ENCODE results near the gene SYT1. TPM values are rescaled to one million over a fixed set of nuclear protein-coding genes. Genes with fewer than 3 reads are reported as not detected.

SYT1 gene
- total RNA-seq, 1 donor from 2014 or later, result 2.1 TPM

DNA sequence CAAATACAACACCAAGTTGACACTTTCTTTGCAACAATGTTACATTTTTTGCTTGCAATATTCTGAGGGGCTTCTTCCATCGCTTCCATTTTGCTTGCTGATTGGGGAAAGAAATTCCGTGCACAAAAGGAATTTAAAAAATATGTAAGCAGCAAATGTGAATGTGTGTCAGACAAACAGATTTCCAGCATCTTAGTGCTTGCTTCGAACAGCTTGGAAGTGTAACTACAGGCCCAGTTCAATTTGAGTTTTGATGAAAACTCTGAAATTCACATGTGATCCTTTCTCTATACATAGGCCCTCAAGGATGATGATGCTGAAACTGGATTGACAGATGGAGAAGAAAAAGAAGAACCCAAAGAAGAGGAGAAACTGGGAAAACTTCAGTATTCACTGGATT lies 427.1 kb downstream of the SYT1 start:
- Histone ChIP-seq H3K4me1 (ENCODE audit: control insufficient read depth in 3 of 3, insufficient read depth in 3 of 3, low read length in 3 of 3) (no peaks in the 10 kb centered on the region), H3K27ac (ENCODE audit: low read depth, low read length) (no peak overlapping the region)

DNA sequence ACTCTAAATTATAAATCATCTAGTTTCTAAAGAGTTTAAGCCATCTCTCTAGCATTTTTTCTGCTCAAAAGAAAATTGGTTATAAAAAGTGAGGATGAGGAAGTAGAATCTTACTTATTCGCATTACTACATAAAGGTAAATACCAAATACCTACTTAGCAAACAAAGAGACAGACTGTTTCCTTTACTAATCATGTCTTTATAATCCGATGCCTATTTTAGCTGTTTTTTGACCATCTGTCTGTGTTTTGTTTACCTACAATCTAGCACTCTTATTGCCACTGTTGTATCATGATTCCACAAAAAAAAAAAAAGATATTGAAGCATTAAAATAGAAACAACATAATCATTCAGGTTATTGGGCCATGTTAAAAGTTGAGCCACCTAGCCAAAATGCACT lies 430.0 kb downstream of the SYT1 start:
- Histone ChIP-seq H3K9ac (ENCODE audit: low read depth in 1 of 3, low read length in 3 of 3) (no peak overlapping the region), H3K36me3 (ENCODE audit: control insufficient read depth in 3 of 3, insufficient read depth in 3 of 3, low read length in 3 of 3) (no peaks in the 10 kb centered on the region), H3K27ac (ENCODE audit: low read depth, low read length) (no peak overlapping the region), H3K4me3 (ENCODE audit: low read length in 3 of 3) (no peak overlapping the region), H3K9me3 (ENCODE audit: control insufficient read depth in 3 of 3, low read length in 3 of 3) (no peaks in the 10 kb centered on the region), H3K27me3 (ENCODE audit: control insufficient read depth in 3 of 3, insufficient read depth in 3 of 3, low read length in 3 of 3) (no peaks in the 10 kb centered on the region), H3K4me1 (ENCODE audit: control insufficient read depth in 3 of 3, insufficient read depth in 3 of 3, low read length in 3 of 3) (no peaks in the 10 kb centered on the region)

More for the DNA sequence above, 427.1 kb downstream of the SYT1 start:
- H3K9me3 ChIP-seq (ENCODE audit: control insufficient read depth in 3 of 3, low read length in 3 of 3), result no peaks in the 10 kb centered on the region
- no peaks in the 10 kb centered on the region for H3K27me3 ChIP-seq (ENCODE audit: control insufficient read depth in 3 of 3, insufficient read depth in 3 of 3, low read length in 3 of 3)
- H3K36me3 ChIP-seq (ENCODE audit: control insufficient read depth in 3 of 3, insufficient read depth in 3 of 3, low read length in 3 of 3), result no peaks in the 10 kb centered on the region
- no peak overlapping the region for H3K4me3 ChIP-seq (ENCODE audit: low read length in 3 of 3)
- no peak overlapping the region for H3K9ac ChIP-seq (ENCODE audit: low read depth in 1 of 3, low read length in 3 of 3)

DNA sequence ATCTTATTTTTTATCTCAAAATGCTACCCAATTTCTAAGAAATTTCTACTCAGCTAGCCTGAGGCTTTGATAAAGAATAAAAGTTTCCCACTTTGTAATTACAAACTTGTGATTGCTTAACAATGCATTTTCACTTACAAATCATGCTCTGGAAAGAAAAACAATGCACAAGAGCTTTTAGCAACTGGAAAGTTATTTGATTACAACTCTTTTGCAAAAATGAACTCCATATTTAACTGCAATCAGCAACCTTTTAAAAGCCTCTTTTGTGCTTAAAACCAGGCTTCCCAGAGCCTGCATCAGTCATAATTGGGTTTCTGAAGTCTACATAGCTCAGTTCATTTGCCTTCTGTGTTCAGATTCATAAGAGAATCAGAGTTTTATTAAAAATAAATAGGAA lies 431.0 kb downstream of the SYT1 start:
- H3K9ac ChIP-seq (ENCODE audit: low read depth in 1 of 3, low read length in 3 of 3), result no peak overlapping the region

DNA sequence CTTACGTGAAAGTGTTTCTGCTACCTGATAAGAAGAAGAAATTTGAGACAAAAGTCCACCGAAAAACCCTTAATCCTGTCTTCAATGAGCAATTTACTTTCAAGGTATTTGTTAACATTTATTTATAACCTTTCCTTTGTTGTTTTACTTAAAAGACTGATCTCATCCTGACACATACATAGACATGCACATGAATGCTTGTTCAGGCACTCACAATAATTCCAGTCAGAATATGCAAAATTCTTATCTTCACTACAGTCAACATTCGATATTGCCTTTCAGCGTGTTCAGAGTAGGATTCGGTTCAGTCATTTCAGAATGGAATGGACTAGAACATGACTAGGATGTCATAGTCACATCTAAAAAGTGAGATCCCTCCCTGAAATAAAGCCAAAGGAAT lies 431.6 kb downstream of the SYT1 start:
- Histone ChIP-seq H3K9me3 (ENCODE audit: control insufficient read depth in 3 of 3, low read length in 3 of 3) (no peaks in the 10 kb centered on the region), H3K27me3 (ENCODE audit: control insufficient read depth in 3 of 3, insufficient read depth in 3 of 3, low read length in 3 of 3) (no peaks in the 10 kb centered on the region), H3K4me1 (ENCODE audit: control insufficient read depth in 3 of 3, insufficient read depth in 3 of 3, low read length in 3 of 3) (no peaks in the 10 kb centered on the region), H3K9ac (ENCODE audit: low read depth in 1 of 3, low read length in 3 of 3) (no peak overlapping the region), H3K4me3 (ENCODE audit: low read length in 3 of 3) (no peak overlapping the region), H3K27ac (ENCODE audit: low read depth, low read length) (no peak overlapping the region), H3K36me3 (ENCODE audit: control insufficient read depth in 3 of 3, insufficient read depth in 3 of 3, low read length in 3 of 3) (no peaks in the 10 kb centered on the region)

More for the DNA sequence above, 431.0 kb downstream of the SYT1 start:
- no peaks in the 10 kb centered on the region for H3K9me3 ChIP-seq (ENCODE audit: control insufficient read depth in 3 of 3, low read length in 3 of 3)
- H3K4me1 ChIP-seq (ENCODE audit: control insufficient read depth in 3 of 3, insufficient read depth in 3 of 3, low read length in 3 of 3), result no peaks in the 10 kb centered on the region
- H3K27me3 ChIP-seq (ENCODE audit: control insufficient read depth in 3 of 3, insufficient read depth in 3 of 3, low read length in 3 of 3), result no peaks in the 10 kb centered on the region
- H3K4me3 ChIP-seq (ENCODE audit: low read length in 3 of 3), result no peak overlapping the region
- no peak overlapping the region for H3K27ac ChIP-seq (ENCODE audit: low read depth, low read length)
- H3K36me3 ChIP-seq (ENCODE audit: control insufficient read depth in 3 of 3, insufficient read depth in 3 of 3, low read length in 3 of 3), result no peaks in the 10 kb centered on the region

DNA sequence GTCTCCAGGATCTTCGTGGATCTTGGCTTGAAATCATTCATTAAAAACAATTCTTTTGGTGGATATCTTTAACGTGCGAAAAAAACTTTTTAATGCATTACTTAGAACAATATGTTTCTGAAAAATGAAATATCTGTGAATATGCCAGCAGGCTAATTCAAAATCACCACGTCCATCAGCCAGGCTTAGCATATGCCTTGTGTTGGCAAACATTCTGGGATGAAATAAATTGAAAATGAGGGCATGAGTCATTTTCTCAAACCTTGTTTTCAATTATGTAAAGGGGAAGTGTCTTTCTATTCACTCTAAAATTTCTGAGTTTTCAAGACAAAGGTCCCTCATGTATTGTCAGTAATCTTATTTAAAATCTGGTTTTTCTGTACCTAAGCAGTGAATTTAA lies 432.3 kb downstream of the SYT1 start:
- Histone ChIP-seq H3K27ac (ENCODE audit: low read depth, low read length) (no peak overlapping the region), H3K4me3 (ENCODE audit: low read length in 3 of 3) (no peak overlapping the region), H3K9me3 (ENCODE audit: control insufficient read depth in 3 of 3, low read length in 3 of 3) (no peaks in the 10 kb centered on the region), H3K36me3 (ENCODE audit: control insufficient read depth in 3 of 3, insufficient read depth in 3 of 3, low read length in 3 of 3) (no peaks in the 10 kb centered on the region), H3K27me3 (ENCODE audit: control insufficient read depth in 3 of 3, insufficient read depth in 3 of 3, low read length in 3 of 3) (no peaks in the 10 kb centered on the region), H3K9ac (ENCODE audit: low read depth in 1 of 3, low read length in 3 of 3) (no peak overlapping the region), H3K4me1 (ENCODE audit: control insufficient read depth in 3 of 3, insufficient read depth in 3 of 3, low read length in 3 of 3) (no peaks in the 10 kb centered on the region)

DNA sequence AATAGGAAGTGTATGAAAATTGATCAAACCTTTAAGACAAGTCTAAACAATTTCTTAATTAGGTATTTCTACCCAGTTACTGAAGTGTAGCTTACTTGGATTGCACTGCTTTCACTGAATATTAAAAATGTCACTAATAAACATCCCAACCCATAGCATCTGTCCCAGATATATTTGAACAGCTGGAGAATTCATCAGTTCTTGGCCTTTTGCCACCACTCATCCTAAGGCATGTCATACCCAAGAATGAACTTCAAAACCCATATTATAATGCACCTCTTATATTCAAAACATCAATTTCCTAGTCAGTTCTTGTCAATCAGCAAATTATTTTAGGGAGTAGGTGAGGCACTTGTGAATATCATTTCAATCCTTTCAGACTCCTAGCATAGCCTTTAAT lies 433.9 kb downstream of the SYT1 start:
- Histone ChIP-seq H3K27ac (ENCODE audit: low read depth, low read length) (no peak overlapping the region), H3K9me3 (ENCODE audit: control insufficient read depth in 3 of 3, low read length in 3 of 3) (no peaks in the 10 kb centered on the region), H3K4me3 (ENCODE audit: low read length in 3 of 3) (no peak overlapping the region), H3K9ac (ENCODE audit: low read depth in 1 of 3, low read length in 3 of 3) (no peak overlapping the region), H3K4me1 (ENCODE audit: control insufficient read depth in 3 of 3, insufficient read depth in 3 of 3, low read length in 3 of 3) (no peaks in the 10 kb centered on the region), H3K27me3 (ENCODE audit: control insufficient read depth in 3 of 3, insufficient read depth in 3 of 3, low read length in 3 of 3) (no peaks in the 10 kb centered on the region), H3K36me3 (ENCODE audit: control insufficient read depth in 3 of 3, insufficient read depth in 3 of 3, low read length in 3 of 3) (no peaks in the 10 kb centered on the region)

DNA sequence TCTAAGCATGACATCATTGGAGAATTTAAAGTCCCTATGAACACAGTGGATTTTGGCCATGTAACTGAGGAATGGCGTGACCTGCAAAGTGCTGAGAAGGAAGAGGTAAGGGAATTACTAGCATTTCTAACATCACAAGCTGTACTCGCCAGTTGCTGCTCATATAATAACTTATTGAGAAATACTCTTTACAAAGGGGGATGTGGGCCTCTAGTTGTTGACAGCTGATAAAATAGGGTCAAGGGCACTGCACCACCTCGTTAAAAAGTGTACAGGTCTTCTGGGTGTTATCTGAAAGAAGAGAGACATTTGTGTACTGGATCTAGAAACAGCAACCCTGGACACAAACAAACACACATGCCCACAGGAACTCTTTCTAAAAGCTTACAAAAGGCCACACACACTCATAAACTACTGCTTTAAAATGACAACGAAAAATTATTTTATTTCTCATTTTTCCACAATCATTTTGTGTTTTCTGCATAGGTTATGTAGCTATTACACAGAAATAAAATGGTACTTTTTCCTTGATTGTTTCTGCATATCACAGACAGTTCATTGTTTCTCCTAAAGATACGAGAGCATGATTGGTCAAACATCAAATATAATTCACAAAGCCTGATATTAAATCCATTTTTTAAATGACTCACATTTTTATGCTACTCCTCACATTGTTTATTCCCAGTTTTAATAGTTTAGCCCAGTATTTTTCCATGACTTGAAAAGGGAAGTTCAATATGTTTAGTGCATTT lies 435.0 kb downstream of the SYT1 start:
- Histone ChIP-seq H3K9ac (ENCODE audit: low read depth in 1 of 3, low read length in 3 of 3) (no peak overlapping the region), H3K4me1 (ENCODE audit: control insufficient read depth in 3 of 3, insufficient read depth in 3 of 3, low read length in 3 of 3) (no peaks in the 10 kb centered on the region), H3K4me3 (ENCODE audit: low read length in 3 of 3) (no peak overlapping the region), H3K9me3 (ENCODE audit: control insufficient read depth in 3 of 3, low read length in 3 of 3) (no peaks in the 10 kb centered on the region), H3K27me3 (ENCODE audit: control insufficient read depth in 3 of 3, insufficient read depth in 3 of 3, low read length in 3 of 3) (no peaks in the 10 kb centered on the region), H3K36me3 (ENCODE audit: control insufficient read depth in 3 of 3, insufficient read depth in 3 of 3, low read length in 3 of 3) (no peaks in the 10 kb centered on the region), H3K27ac (ENCODE audit: low read depth, low read length) (no peak overlapping the region)

DNA sequence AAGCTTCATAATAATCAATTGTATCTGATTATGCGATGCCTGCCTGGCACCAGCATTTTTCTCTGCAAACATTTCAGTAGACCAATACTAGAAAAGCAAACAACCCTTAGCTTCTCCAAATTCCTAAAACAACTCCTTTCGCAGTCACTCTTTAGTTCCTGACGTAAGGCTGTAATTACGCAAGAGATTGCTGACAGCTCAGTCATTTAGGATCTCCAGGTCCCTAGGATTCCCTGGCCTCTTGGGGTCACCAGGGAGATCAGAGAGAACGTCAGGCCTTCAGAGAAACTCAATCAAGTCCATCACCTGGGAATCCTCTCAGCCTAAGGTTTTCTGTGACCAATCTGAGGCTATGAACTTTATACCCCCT lies 435.6 kb downstream of the SYT1 start:
- no peaks in the 10 kb centered on the region for H3K4me1 ChIP-seq (ENCODE audit: control insufficient read depth in 3 of 3, insufficient read depth in 3 of 3, low read length in 3 of 3)
- no peaks in the 10 kb centered on the region for H3K9me3 ChIP-seq (ENCODE audit: control insufficient read depth in 3 of 3, low read length in 3 of 3)
- H3K36me3 ChIP-seq (ENCODE audit: control insufficient read depth in 3 of 3, insufficient read depth in 3 of 3, low read length in 3 of 3), result no peaks in the 10 kb centered on the region
- no peak overlapping the region for H3K9ac ChIP-seq (ENCODE audit: low read depth in 1 of 3, low read length in 3 of 3)
- H3K27ac ChIP-seq (ENCODE audit: low read depth, low read length), result no peak overlapping the region
- H3K4me3 ChIP-seq (ENCODE audit: low read length in 3 of 3), result no peak overlapping the region
- H3K27me3 ChIP-seq (ENCODE audit: control insufficient read depth in 3 of 3, insufficient read depth in 3 of 3, low read length in 3 of 3), result no peaks in the 10 kb centered on the region

DNA sequence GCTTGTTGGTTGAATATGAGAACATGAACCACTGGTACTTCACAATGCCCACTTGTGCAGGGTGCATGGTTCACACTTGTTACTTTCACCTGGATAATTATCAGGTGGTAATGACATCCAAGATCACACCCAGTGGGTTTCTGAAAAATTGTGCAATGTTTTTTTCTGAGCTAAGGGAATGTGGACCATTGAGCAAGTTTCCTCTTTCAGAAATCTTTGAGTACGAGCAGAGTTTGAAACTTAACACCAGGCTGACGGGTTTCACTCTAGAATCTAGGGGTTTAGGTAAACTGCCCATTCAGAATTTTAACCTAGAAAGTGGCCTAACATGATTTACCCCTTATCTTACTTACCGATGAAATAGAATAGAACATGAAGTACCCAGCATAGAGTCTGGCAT lies 436.6 kb downstream of the SYT1 start:
- Histone ChIP-seq H3K4me1 (ENCODE audit: control insufficient read depth in 3 of 3, insufficient read depth in 3 of 3, low read length in 3 of 3) (no peaks in the 10 kb centered on the region), H3K27me3 (ENCODE audit: control insufficient read depth in 3 of 3, insufficient read depth in 3 of 3, low read length in 3 of 3) (no peaks in the 10 kb centered on the region), H3K36me3 (ENCODE audit: control insufficient read depth in 3 of 3, insufficient read depth in 3 of 3, low read length in 3 of 3) (no peaks in the 10 kb centered on the region), H3K9ac (ENCODE audit: low read depth in 1 of 3, low read length in 3 of 3) (no peak overlapping the region), H3K9me3 (ENCODE audit: control insufficient read depth in 3 of 3, low read length in 3 of 3) (no peaks in the 10 kb centered on the region), H3K4me3 (ENCODE audit: low read length in 3 of 3) (no peak overlapping the region), H3K27ac (ENCODE audit: low read depth, low read length) (no peak overlapping the region)

DNA sequence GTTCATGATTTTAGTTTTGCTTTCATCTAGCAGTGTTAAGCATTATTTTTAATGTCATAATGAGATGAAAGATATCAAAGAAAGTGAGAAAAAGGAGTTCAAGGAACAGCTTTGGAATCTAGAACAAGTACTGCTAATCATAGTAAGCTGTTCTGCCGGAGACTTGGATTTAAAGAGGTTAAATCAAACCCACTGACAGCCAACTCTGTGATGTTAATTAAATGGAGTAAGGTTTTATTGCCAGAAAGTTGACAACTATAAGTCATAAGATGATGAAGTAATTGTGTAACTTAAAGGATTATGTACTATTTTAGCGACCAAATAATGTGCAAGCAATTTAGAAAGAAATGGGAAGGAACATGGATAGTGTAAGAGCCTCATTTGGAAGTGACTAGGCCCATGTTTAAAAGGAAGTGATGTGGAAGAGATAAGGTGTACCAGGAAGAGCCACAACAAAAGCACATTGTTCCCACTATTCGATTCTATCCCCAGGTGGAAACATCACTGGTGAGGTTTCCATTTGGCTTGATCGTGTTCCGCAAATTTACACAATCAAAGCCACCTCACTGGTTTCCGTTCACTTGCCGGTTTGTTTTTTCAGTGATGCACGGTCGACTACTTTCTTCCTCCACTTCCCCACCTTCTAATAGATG lies 437.7 kb downstream of the SYT1 start:
- Histone ChIP-seq H3K9ac (ENCODE audit: low read depth in 1 of 3, low read length in 3 of 3) (no peak overlapping the region), H3K27me3 (ENCODE audit: control insufficient read depth in 3 of 3, insufficient read depth in 3 of 3, low read length in 3 of 3) (no peaks in the 10 kb centered on the region), H3K27ac (ENCODE audit: low read depth, low read length) (no peak overlapping the region), H3K36me3 (ENCODE audit: control insufficient read depth in 3 of 3, insufficient read depth in 3 of 3, low read length in 3 of 3) (no peaks in the 10 kb centered on the region), H3K4me1 (ENCODE audit: control insufficient read depth in 3 of 3, insufficient read depth in 3 of 3, low read length in 3 of 3) (no peaks in the 10 kb centered on the region), H3K4me3 (ENCODE audit: low read length in 3 of 3) (no peak overlapping the region), H3K9me3 (ENCODE audit: control insufficient read depth in 3 of 3, low read length in 3 of 3) (no peaks in the 10 kb centered on the region)
